Body of pancreas (tissue), 4 donors: ENCODE data around the gene UBQLN2. TPM values are rescaled to one million over a fixed set of nuclear protein-coding genes. Genes with fewer than 3 reads are reported as not detected.

Source experiments
- ATAC-seq: fragments of 150-250 bp; one replicate; pipeline ENCODE4 v1.9.1; 2016
- DNase-seq, 4 donors: peaks; one replicate each; pipeline ENCODE4 v3.0.0-alpha.2; 2019
- H3K27ac ChIP-seq, 4 donors: fragments of 200-600 bp; sonication (generic); 1 replicate in 3 of 4; 2 replicates in 1 of 4; pipeline versions ENCODE4 v1.5.1 to v1.6.1; 2016 to 2019; ENCODE audit warnings: mild to moderate bottlenecking in 1 of 4, mixed read lengths in 1 of 4, moderate library complexity in 1 of 4
- H3K27me3 ChIP-seq, 2 donors: fragments of 200-600 bp; sonication (generic); one replicate each; pipeline ENCODE4 v1.6.0; 2016; ENCODE audit warnings: mild to moderate bottlenecking in 1 of 2
- H3K36me3 ChIP-seq, 2 donors: fragments of 200-600 bp; sonication (generic); replicated peaks in 1 of 2; 2 replicates each; pipeline ENCODE4 v1.5.1; 2016; ENCODE audit warnings: low read depth in 2 of 2; ENCODE audit not compliant: insufficient read depth in 1 of 2
- H3K4me1 ChIP-seq: fragments of 200-600 bp; sonication (generic); one replicate; pipeline ENCODE4 v1.6.0; 2016
- H3K4me3 ChIP-seq, 2 donors: fragments of 200-600 bp; sonication (generic); 1 replicate in 1 of 2; 2 replicates in 1 of 2; pipeline ENCODE4 v1.5.1; 2016 to 2019
- H3K9me3 ChIP-seq, 3 donors: fragments of 200-600 bp; sonication (generic); 1 replicate in 2 of 3; 2 replicates in 1 of 3; pipeline ENCODE4 v1.5.1; 2016
- POLR2A ChIP-seq, 3 donors: fragments of 450-650 bp; IDR thresholded peaks; one replicate each; pipeline ENCODE4 v1.6.1; 2016; ENCODE audit warnings: antibody characterized with exemption in 3 of 3, mild to moderate bottlenecking in 2 of 3
- WGBS, 2 donors: methylation state at CpG; one replicate each; pipeline ENCODE4 v1.1.5; 2017; 5-methylcytosine and 5-hydroxymethylcytosine counted together
- intact Hi-C: fragments of 100-400 bp; cut with DNase I; formaldehyde crosslinking; loops from one replicate; pipeline ENCODE4 v1.15.1; 2023
- total RNA-seq, 2 donors: library from RNA; depleted of rRNA; stranded (reverse); fragments of >200 nt; gene quantifications; one replicate each; pipeline ENCODE4 v1.1.0, GENCODE V29; 2016
- TF ChIP-seq, protein P1 (sequence below), 7 experiments: fragments of 450-650 bp in 4 of 7; fragments of 200-600 bp in 3 of 7; sonication (generic) in 3 of 7; IDR thresholded peaks; one replicate each; pipeline ENCODE4 v1.5.1; 2016 to 2019; ENCODE audit warnings: antibody characterized with exemption in 7 of 7

Gene UBQLN2
- total RNA-seq, 2 donors from 2014 or later, result 7.9 to 8.6 TPM

DNA sequence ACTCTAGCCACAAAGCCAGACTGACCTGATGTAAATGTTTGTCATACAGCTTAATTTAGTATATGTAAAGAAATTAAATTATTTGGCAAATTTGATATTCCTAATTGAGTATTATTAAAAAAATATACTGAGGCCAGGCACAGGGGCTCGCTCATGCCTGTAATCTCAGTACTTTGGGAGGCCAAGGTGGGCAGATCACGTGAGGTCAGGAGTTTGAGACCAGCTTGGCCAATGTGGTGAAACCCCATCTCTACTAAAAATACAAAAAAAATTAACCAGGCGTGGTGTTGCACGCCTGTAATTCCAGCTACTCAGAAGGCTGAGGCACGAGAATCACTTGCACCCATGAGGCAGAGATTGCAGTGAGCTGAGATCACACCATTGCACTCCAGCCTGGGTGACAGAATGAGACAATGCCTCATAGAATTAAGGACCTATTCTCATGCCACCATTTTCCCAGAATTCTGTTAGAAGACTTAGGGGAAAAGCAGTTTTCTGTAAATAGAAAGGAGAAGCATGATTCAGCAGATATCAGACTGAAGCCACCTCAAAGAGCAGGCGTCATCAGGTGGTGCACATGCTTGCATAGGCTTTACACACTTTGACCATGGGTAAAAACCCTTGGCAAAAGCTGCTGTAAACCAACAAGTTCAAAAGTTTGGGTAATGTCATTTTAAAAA is 6.1 kb downstream of the UBQLN2 start:
- WGBS, 2 donors, result 87 to 90% methylated on average over 3 to 6 of the region's 6 CpGs
- TF ChIP-seq, protein P1, sequence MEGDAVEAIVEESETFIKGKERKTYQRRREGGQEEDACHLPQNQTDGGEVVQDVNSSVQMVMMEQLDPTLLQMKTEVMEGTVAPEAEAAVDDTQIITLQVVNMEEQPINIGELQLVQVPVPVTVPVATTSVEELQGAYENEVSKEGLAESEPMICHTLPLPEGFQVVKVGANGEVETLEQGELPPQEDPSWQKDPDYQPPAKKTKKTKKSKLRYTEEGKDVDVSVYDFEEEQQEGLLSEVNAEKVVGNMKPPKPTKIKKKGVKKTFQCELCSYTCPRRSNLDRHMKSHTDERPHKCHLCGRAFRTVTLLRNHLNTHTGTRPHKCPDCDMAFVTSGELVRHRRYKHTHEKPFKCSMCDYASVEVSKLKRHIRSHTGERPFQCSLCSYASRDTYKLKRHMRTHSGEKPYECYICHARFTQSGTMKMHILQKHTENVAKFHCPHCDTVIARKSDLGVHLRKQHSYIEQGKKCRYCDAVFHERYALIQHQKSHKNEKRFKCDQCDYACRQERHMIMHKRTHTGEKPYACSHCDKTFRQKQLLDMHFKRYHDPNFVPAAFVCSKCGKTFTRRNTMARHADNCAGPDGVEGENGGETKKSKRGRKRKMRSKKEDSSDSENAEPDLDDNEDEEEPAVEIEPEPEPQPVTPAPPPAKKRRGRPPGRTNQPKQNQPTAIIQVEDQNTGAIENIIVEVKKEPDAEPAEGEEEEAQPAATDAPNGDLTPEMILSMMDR (IDR thresholded peaks at IDR 0.05), result no peak
- TF ChIP-seq POLR2A (IDR thresholded peaks at IDR 0.05), result no peak

DNA sequence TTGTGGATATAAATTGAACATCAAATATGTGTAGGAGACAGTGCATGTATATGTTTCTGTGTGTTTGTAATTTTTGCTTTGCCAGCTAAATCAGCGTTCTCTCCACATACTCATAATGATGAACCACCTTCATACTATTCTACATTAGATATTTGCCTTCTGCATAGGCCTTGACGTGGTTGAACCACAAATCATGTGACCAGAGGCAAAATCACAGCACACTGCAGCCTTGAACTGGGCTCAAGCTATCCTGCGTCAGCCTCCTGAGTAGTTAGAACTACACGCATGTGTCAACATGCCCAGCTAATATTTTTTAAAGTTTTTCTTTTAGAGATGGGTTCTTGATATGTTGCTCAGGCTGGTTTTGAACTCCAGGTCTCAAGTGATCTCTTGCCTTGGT is 9.5 kb downstream of the UBQLN2 start:
- DNase-seq, result no peak
- no peak for ATAC-seq
- intact Hi-C loops, result no loop called here

More for the DNA sequence above, 6.1 kb downstream of the UBQLN2 start:
- no peaks in the 10 kb centered on the region for H3K36me3 ChIP-seq
- peaks cover 7% of the 10 kb centered on the region for H3K4me1 ChIP-seq
- H3K4me3 ChIP-seq, result no peak overlapping the region
- ATAC-seq (no peak), DNase-seq (no peak)
- H3K27me3 ChIP-seq, result no peaks in the 10 kb centered on the region
- H3K27ac ChIP-seq, result no peak overlapping the region
- H3K9me3 ChIP-seq, result no peaks in the 10 kb centered on the region
- intact Hi-C loops, result no loop called here

DNA sequence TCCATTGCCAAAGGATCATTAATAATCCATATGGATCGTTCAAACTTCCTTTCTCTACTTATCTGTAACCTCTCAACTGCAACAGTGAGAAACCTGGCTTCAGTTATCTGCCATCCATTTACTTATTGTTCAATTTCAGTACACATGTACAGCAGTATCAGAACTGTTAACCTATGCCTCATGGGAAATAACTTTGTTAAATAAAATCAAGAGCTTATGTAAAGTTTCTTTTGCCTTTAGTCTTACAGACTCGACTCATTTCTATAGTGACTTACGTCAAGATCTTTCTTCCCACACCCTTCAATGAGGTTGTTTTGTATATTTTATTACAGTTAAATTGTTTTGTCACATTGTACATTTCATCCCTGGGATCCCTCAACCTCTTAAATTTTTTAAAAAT is 11.4 kb downstream of the UBQLN2 start:
- no peaks in the 10 kb centered on the region for H3K9me3 ChIP-seq
- ATAC-seq (no peak), DNase-seq (no peak)
- no peak overlapping the region for H3K27ac ChIP-seq
- no peak overlapping the region for H3K4me3 ChIP-seq
- intact Hi-C loops, result no loop called here
- H3K4me1 ChIP-seq, result no peaks in the 10 kb centered on the region
- 88 to 93% methylated on average over 3 of the region's 3 CpGs for WGBS, 2 donors
- TF ChIP-seq POLR2A (IDR thresholded peaks at IDR 0.05), result no peak
- TF ChIP-seq, protein P1 (IDR thresholded peaks at IDR 0.05), result no peak
- no peaks in the 10 kb centered on the region for H3K36me3 ChIP-seq
- H3K27me3 ChIP-seq, result no peaks in the 10 kb centered on the region

More for the DNA sequence above, 9.5 kb downstream of the UBQLN2 start:
- no peaks in the 10 kb centered on the region for H3K27me3 ChIP-seq
- TF ChIP-seq POLR2A (IDR thresholded peaks at IDR 0.05), result no peak
- TF ChIP-seq, protein P1 (IDR thresholded peaks at IDR 0.05), result no peak
- H3K4me1 ChIP-seq, result no peaks in the 10 kb centered on the region
- 71 to 77% methylated on average over 4 of the region's 4 CpGs for WGBS, 2 donors
- no peaks in the 10 kb centered on the region for H3K9me3 ChIP-seq
- H3K27ac ChIP-seq, result no peak overlapping the region
- no peaks in the 10 kb centered on the region for H3K36me3 ChIP-seq
- no peak overlapping the region for H3K4me3 ChIP-seq

DNA sequence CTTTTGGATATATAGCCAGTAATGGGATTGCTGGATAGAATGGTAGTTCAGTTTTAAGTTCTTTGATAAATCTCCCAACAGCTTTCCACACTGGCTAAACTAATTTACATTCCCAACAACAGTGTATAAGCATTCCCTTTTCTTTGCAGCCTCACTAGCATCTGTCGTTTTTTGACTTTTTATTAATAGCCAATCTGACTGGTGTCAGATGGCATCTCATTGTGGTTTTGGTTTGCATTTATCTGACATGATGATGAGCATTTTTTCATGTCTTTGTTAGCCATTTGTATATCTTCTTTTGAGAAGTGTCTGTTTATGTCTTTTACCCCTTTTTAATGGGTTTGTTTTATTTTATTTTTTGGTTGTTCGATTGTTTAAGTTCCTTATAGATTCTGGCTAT is 13.3 kb downstream of the UBQLN2 start:
- Histone ChIP-seq H3K4me1 (no peaks in the 10 kb centered on the region), H3K27me3 (no peaks in the 10 kb centered on the region), H3K9me3 (no peaks in the 10 kb centered on the region), H3K36me3 (no peaks in the 10 kb centered on the region), H3K27ac (no peak overlapping the region), H3K4me3 (no peak overlapping the region)
- no peak for TF ChIP-seq POLR2A (IDR thresholded peaks at IDR 0.05)
- TF ChIP-seq, protein P1 (IDR thresholded peaks at IDR 0.05), result no peak
- ATAC-seq (no peak), DNase-seq (no peak)
- intact Hi-C loops, result no loop called here
- WGBS, 2 donors, result 91 to 93% methylated on average over 2 of the region's 2 CpGs
